PC-9 (cell line): ENCODE data around the gene CAPZB. TPM values are rescaled to one million over a fixed set of nuclear protein-coding genes. Genes with fewer than 3 reads are reported as not detected.
"Not testable (repeated sequence)": the region's sequence is repeated elsewhere in the genome, so short reads cannot be mapped to it uniquely, and the experiment has no call there.

Source experiments
- BruUV-seq: library from RNA; stranded (reverse); fragments of 400-500 nt; replicated peaks from 2 replicates; lab custom pipeline; 2021; lab: Mats Ljungman, UMichigan
- CTCF ChIA-PET: fragments of 300-600 bp; sonication (Branson Sonifier 250); formaldehyde crosslinking; loops from one replicate; lab custom pipeline; 2022; ENCODE audit warnings: antibody characterized with exemption; lab: Charles Lee
- POLR2A ChIA-PET: fragments of 300-600 bp; sonication (Branson Sonifier 250); formaldehyde crosslinking; loops from one replicate; lab custom pipeline; 2022; ENCODE audit warnings: antibody characterized with exemption; ENCODE audit not compliant: unreplicated experiment; lab: Charles Lee
- DNase-seq, 2 experiments: peaks; one replicate each; pipeline versions ENCODE4 v3.0.0 to v3.0.0-alpha.2; 2015 to 2022; ENCODE audit warnings: mixed read lengths in 1 of 2
- H2AFZ ChIP-seq: fragments of 200-600 bp; sonication (generic); 2 replicates; pipeline ENCODE4 v1.8.1; 2017; ENCODE audit warnings: antibody characterized with exemption
- H3F3A ChIP-seq: fragments of 200-600 bp; sonication (generic); 2 replicates; pipeline ENCODE4 v1.8.1; 2017; ENCODE audit warnings: antibody characterized with exemption, mild to moderate bottlenecking, low read depth; ENCODE audit not compliant: insufficient read depth
- H3K27ac ChIP-seq: fragments of 200-600 bp; sonication (generic); 2 replicates; pipeline ENCODE4 v1.6.1; 2016; ENCODE audit warnings: mixed run types
- H3K27me3 ChIP-seq: fragments of 200-600 bp; sonication (generic); 2 replicates; pipeline ENCODE4 v1.6.1; 2016; ENCODE audit warnings: low read depth, mixed run types; ENCODE audit not compliant: insufficient read depth
- H3K36me3 ChIP-seq: fragments of 200-600 bp; sonication (generic); 2 replicates; pipeline ENCODE4 v1.6.1; 2016; ENCODE audit warnings: low read depth, mixed run types
- H3K4me1 ChIP-seq: fragments of 200-600 bp; sonication (generic); replicated peaks from 2 replicates; pipeline ENCODE4 v1.6.1; 2016; ENCODE audit warnings: mixed run types; ENCODE audit not compliant: insufficient read depth
- H3K4me2 ChIP-seq: fragments of 200-600 bp; sonication (generic); 2 replicates; pipeline ENCODE4 v1.6.1; 2017; ENCODE audit warnings: mixed run types
- H3K4me3 ChIP-seq: fragments of 200-600 bp; sonication (generic); 2 replicates; pipeline ENCODE4 v1.6.1; 2016; ENCODE audit warnings: mixed run types
- H3K79me2 ChIP-seq: fragments of 200-600 bp; sonication (generic); 2 replicates; pipeline ENCODE4 v1.6.1; 2017; ENCODE audit warnings: low read depth, mixed run types
- H3K9me2 ChIP-seq: fragments of 200-600 bp; sonication (generic); 2 replicates; pipeline ENCODE4 v1.8.1; 2017; ENCODE audit warnings: mild to moderate bottlenecking; ENCODE audit not compliant: insufficient read depth
- H3K9me3 ChIP-seq: fragments of 200-600 bp; sonication (generic); 2 replicates; pipeline ENCODE4 v1.8.1; 2016; ENCODE audit warnings: low read depth; ENCODE audit not compliant: insufficient read depth
- H4K20me1 ChIP-seq: fragments of 200-600 bp; sonication (generic); 2 replicates; pipeline ENCODE4 v1.8.1; 2017; ENCODE audit not compliant: insufficient read depth
- CTCF ChIP-seq: fragments of 200-600 bp; sonication (generic); conservative IDR thresholded peaks from 2 replicates; pipeline ENCODE4 v1.6.1; 2017; ENCODE audit warnings: mixed run types, antibody characterized with exemption, mild to moderate bottlenecking, moderate library complexity
- EZH2 ChIP-seq: fragments of 200-600 bp; sonication (generic); IDR thresholded peaks from 2 replicates; pipeline ENCODE4 v1.8.0; 2017; ENCODE audit warnings: antibody characterized with exemption, low read depth
- intact Hi-C: fragments of 100-400 bp; cut with micrococcal nuclease; formaldehyde crosslinking; loops from one replicate; pipeline ENCODE4 v1.10.0; 2022; ENCODE audit not compliant: unreplicated experiment
- total RNA-seq: library from RNA; stranded (reverse); gene quantifications from 2 replicates; pipeline ENCODE4 v1.2.3, GENCODE V29; 2021

Gene CAPZB
- total RNA-seq, 1 experiment from 2014 or later, result 222 TPM

DNA sequence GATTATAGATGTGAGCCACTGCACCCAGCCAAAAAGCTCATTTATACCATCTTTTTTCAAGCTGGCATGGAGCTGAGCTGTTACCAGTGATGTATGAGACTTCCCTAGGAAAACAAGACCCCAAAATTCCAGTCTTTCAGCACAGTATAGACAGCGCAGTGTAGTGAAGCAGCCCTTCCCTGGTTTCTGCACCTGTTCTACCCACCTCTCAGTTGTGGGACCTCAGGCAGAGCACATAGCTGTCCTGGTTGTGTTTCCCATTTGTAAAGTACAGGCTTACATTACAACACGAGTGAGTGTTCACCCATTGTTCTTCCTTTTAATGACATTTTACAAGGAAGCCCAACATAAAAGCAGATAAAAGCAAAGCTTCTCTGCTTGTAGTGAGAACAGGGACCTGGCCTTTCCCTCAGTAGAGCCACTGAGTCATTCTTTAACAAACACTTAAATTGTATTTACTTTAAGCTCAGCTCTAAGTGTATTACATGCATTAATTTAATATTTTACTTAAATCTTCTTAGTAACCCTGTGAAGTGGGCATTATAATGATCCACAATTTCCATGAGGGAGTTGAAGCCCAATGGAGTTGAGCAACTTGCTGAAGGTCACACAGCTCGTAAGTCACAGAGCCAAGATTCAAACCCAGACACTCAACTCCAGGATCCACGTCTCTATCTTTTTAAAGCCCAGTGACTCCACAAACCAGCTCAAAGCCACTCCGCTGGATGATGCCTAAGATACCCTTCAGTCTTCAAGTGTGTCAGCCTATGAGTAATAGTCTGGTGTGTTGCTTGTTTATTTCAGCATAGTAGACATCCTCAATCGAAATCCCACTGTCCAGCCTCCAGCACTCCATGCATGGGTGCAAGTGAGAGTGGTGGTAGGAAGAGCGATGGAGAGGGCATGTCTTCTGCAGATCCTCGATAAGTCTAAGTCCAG is 40.5 kb upstream of the CAPZB start:
- H3K9me3 ChIP-seq, result no peaks in the 10 kb centered on the region
- no peak overlapping the region for H2AFZ ChIP-seq
- H3K27me3 ChIP-seq, result no peaks in the 10 kb centered on the region
- H3K9me2 ChIP-seq, result no peaks in the 10 kb centered on the region
- POLR2A ChIA-PET, result no interaction called here
- no peak for DNase-seq
- no peak overlapping the region for H3K4me3 ChIP-seq
- intact Hi-C loops, result no loop called here
- H4K20me1 ChIP-seq, result no peaks in the 10 kb centered on the region
- no peaks in the 10 kb centered on the region for H3K4me1 ChIP-seq
- no TSS peak for BruUV-seq
- no peak overlapping the region for H3K27ac ChIP-seq
- TF ChIP-seq EZH2 (no peak), CTCF (no peak)
- no peaks in the 10 kb centered on the region for H3K36me3 ChIP-seq
- H3F3A ChIP-seq, result no peaks in the 10 kb centered on the region
- CTCF ChIA-PET, result no interaction called here
- H3K4me2 ChIP-seq, result no peak overlapping the region
- no peaks in the 10 kb centered on the region for H3K79me2 ChIP-seq

- no TSS peak for BruUV-seq
- H3K27me3 ChIP-seq, result no peaks in the 10 kb centered on the region
- no peak overlapping the region for H3K27ac ChIP-seq
- no peak overlapping the region for H2AFZ ChIP-seq
- H3F3A ChIP-seq, result no peaks in the 10 kb centered on the region
- H3K9me2 ChIP-seq, result no peaks in the 10 kb centered on the region
- intact Hi-C loops, result no loop called here
- CTCF ChIA-PET, result no interaction called here
- TF ChIP-seq CTCF (no peak), EZH2 (no peak)
- no peaks in the 10 kb centered on the region for H3K9me3 ChIP-seq
- POLR2A ChIA-PET, result no interaction called here
- H3K79me2 ChIP-seq, result no peaks in the 10 kb centered on the region
- H3K4me2 ChIP-seq, result no peak overlapping the region
- no peak overlapping the region for H3K4me3 ChIP-seq
- H4K20me1 ChIP-seq, result no peaks in the 10 kb centered on the region
- no peak for DNase-seq
- H3K4me1 ChIP-seq, result no peaks in the 10 kb centered on the region
- no peaks in the 10 kb centered on the region for H3K36me3 ChIP-seq
Measured at GRCh38 chr1:19524791-19525190, 39.5 kb upstream of the CAPZB start.

DNA sequence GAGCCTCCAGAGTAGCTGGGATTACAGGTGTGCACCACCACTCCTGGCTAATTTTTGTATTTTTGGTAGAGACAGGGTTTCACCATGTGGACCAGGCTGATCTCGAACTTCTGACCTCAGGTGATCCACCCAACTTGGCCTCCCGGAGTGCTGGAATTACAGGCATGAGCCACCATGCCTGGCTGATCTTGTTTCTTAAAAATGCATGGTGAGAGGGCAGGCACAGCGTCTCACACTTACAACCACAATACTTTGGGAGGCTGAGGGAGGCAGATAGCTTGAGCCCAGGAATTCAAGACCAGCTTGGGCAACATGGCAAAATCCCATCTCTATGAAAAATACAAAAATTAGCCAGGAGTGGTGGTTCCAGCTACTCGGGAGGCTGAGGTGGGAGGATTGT is 37.2 kb upstream of the CAPZB start:
- H3K27me3 ChIP-seq, CTCF ChIA-PET, H3K4me3 ChIP-seq, H3K4me1 ChIP-seq, H2AFZ ChIP-seq, H3F3A ChIP-seq, H3K79me2 ChIP-seq, DNase-seq, H3K27ac ChIP-seq, H3K4me2 ChIP-seq, H3K9me2 ChIP-seq, BruUV-seq, H4K20me1 ChIP-seq, H3K36me3 ChIP-seq, intact Hi-C loops, H3K9me3 ChIP-seq: not testable (repeated sequence)
- POLR2A ChIA-PET, result interaction anchor here (0.6 kb wide), 1 partner anchor 68 kb away, joined by 4 read pairs; no protein-coding TSS in a partner anchor
